Measurements from ENCODE around the gene ASXL1.

The ASXL1 gene

GRCh38 chr20:32451340-32451681 is 93.2 kb downstream of the ASXL1 start:
- ATAC-seq (replicated peaks; ENCODE audit: extremely low read depth, poor library complexity, severe bottlenecking) (no peak), DNase-seq (ENCODE audit: low spot score in 2 of 2) (no peak)
- Mint-ChIP-seq H3K36me3 (ENCODE audit: insufficient read depth) (peaks cover 34% of the 10 kb centered on the region), H3K4me3 (no peak overlapping the region), H3K4me1 (peaks cover 14% of the 10 kb centered on the region), H3K9me3 (no peaks in the 10 kb centered on the region), H3K27ac (ENCODE audit: low read depth) (peak overlapping the region; percentile 81), H3K27me3 (no peaks in the 10 kb centered on the region)

DNA sequence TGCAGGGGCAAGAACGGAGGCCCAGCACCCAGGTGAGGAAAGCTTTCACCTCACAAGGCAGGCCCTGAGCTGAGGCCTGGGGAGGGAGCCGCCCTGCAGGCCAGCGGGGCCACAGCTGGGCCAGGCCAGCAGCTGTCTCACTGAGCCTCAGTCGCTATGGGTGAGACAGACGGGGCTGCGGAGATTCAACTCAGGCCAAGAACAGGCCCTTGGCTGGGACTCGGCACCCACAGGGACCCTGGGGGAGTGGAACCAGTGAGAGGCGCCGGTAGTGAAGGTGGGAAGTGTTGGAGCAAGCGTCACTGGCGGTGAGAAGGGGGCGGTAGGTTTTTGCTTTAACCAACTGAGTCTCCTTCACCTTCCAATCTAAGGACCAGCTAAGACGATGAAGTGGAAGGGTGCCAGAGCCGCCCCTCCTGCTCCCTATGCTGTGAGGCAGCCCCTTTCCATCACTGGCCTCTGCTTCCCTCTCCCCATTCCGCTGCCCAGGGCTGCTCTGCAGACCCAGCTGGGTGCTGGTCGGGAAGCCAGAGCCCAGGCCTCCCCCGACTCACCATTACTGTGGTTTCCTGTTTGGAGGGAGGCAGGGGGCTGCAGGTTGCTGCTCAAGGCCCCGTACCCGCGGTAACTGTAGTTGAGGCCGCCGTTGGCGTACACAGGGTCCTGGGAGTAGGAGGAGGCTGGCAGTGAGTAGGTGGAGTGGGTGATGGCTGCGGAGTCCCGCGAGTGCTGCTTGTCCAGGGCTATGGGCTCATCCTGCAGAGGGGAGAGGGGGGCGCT is 93.7 kb downstream of the ASXL1 start:
- no peak for DNase-seq (ENCODE audit: low spot score in 2 of 2)
- Mint-ChIP-seq H3K27me3 (no peaks in the 10 kb centered on the region), H3K9me3 (no peaks in the 10 kb centered on the region), H3K4me3 (no peak overlapping the region), H3K4me1 (peaks cover 14% of the 10 kb centered on the region), H3K27ac (ENCODE audit: low read depth) (peak overlapping the region; percentile 81), H3K36me3 (ENCODE audit: insufficient read depth) (peaks cover 32% of the 10 kb centered on the region)
- no peak for ATAC-seq (replicated peaks; ENCODE audit: extremely low read depth, poor library complexity, severe bottlenecking)

- H3K36me3 Mint-ChIP-seq (ENCODE audit: insufficient read depth) = peaks cover 23% of the 10 kb centered on the region
- peak overlapping the region; percentile 81 for H3K27ac Mint-ChIP-seq (ENCODE audit: low read depth)
- no peak overlapping the region for H3K4me3 Mint-ChIP-seq
- no peaks in the 10 kb centered on the region for H3K9me3 Mint-ChIP-seq
- H3K27me3 Mint-ChIP-seq = no peaks in the 10 kb centered on the region
- peaks cover 15% of the 10 kb centered on the region for H3K4me1 Mint-ChIP-seq
- no peak for ATAC-seq (replicated peaks; ENCODE audit: extremely low read depth, poor library complexity, severe bottlenecking)
- DNase-seq (ENCODE audit: low spot score in 2 of 2) = no peak
Observed at GRCh38 chr20:32452776-32453466, 94.8 kb downstream of the ASXL1 start.

- peak overlapping the region; percentile 81 for H3K27ac Mint-ChIP-seq (ENCODE audit: low read depth)
- H3K4me3 Mint-ChIP-seq = no peak overlapping the region
- no peak for ATAC-seq (replicated peaks; ENCODE audit: extremely low read depth, poor library complexity, severe bottlenecking)
- no peak for DNase-seq (ENCODE audit: low spot score in 2 of 2)
- peaks cover 24% of the 10 kb centered on the region for H3K36me3 Mint-ChIP-seq (ENCODE audit: insufficient read depth)
- peaks cover 22% of the 10 kb centered on the region for H3K4me1 Mint-ChIP-seq
- H3K27me3 Mint-ChIP-seq = no peaks in the 10 kb centered on the region
- no peaks in the 10 kb centered on the region for H3K9me3 Mint-ChIP-seq
Observed at GRCh38 chr20:32453467-32454163, 95.5 kb downstream of the ASXL1 start.

GRCh38 chr20:32454164-32455145 is 96.3 kb downstream of the ASXL1 start:
- Mint-ChIP-seq H3K36me3 (ENCODE audit: insufficient read depth) (peaks cover 28% of the 10 kb centered on the region), H3K4me3 (no peak overlapping the region)

GRCh38 chr20:32455171-32455900 is 97.2 kb downstream of the ASXL1 start:
- peaks cover 25% of the 10 kb centered on the region for H3K36me3 Mint-ChIP-seq (ENCODE audit: insufficient read depth)
- no peak overlapping the region for H3K4me3 Mint-ChIP-seq
- peaks cover 16% of the 10 kb centered on the region for H3K4me1 Mint-ChIP-seq
- ATAC-seq (replicated peaks; ENCODE audit: extremely low read depth, poor library complexity, severe bottlenecking) (no peak), DNase-seq (ENCODE audit: low spot score in 2 of 2) (no peak)
- H3K27me3 Mint-ChIP-seq = no peaks in the 10 kb centered on the region
- no peaks in the 10 kb centered on the region for H3K9me3 Mint-ChIP-seq
- H3K27ac Mint-ChIP-seq (ENCODE audit: low read depth) = peak overlapping the region; percentile 35

More at GRCh38 chr20:32454164-32455145, 96.3 kb downstream of the ASXL1 start:
- H3K27ac Mint-ChIP-seq (ENCODE audit: low read depth) = peak overlapping the region; percentile 81
- H3K4me1 Mint-ChIP-seq = peaks cover 21% of the 10 kb centered on the region
- no peak for DNase-seq (ENCODE audit: low spot score in 2 of 2)
- H3K27me3 Mint-ChIP-seq = no peaks in the 10 kb centered on the region
- H3K9me3 Mint-ChIP-seq = no peaks in the 10 kb centered on the region
- no peak for ATAC-seq (replicated peaks; ENCODE audit: extremely low read depth, poor library complexity, severe bottlenecking)

GRCh38 chr20:32455901-32456701 is 98.0 kb downstream of the ASXL1 start:
- ATAC-seq (replicated peaks; ENCODE audit: extremely low read depth, poor library complexity, severe bottlenecking) (no peak), DNase-seq (ENCODE audit: low spot score in 2 of 2) (no peak)
- peaks cover 16% of the 10 kb centered on the region for H3K4me1 Mint-ChIP-seq
- H3K27ac Mint-ChIP-seq (ENCODE audit: low read depth) = peak overlapping the region; percentile 35
- H3K4me3 Mint-ChIP-seq = no peak overlapping the region
- H3K27me3 Mint-ChIP-seq = no peaks in the 10 kb centered on the region
- no peaks in the 10 kb centered on the region for H3K9me3 Mint-ChIP-seq
- peaks cover 22% of the 10 kb centered on the region for H3K36me3 Mint-ChIP-seq (ENCODE audit: insufficient read depth)

DNA sequence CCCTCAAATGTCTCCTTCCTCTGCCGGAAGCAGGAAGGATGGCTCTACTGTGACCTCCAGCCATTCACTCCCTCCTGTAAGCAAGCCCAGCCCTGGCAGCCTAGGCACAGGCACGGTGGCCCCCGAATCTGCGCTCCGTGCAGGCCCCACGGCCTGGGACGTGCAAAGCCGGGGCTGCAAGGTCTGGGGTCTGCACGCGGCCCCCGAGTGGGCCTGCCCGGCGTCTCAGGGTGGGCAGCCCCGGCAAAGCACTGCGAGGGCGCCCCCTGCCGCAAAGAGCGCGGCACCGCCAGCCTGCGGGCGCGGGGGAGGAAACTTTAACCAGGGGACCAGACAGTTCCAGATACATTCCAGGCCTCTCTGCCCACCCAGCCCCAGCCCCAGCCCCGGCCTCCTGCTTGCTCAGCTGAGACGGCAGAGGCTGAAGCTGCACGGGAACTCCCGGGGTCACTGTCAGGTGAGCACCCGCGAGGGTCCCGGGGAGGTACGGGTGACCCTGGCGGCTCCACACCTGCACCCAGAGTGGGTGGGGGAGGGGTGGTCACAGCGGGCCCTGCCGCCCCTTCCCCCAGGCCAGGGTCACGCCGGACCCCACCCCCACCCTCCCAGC is 98.8 kb downstream of the ASXL1 start:
- H3K36me3 Mint-ChIP-seq (ENCODE audit: insufficient read depth) = peaks cover 22% of the 10 kb centered on the region

DNA sequence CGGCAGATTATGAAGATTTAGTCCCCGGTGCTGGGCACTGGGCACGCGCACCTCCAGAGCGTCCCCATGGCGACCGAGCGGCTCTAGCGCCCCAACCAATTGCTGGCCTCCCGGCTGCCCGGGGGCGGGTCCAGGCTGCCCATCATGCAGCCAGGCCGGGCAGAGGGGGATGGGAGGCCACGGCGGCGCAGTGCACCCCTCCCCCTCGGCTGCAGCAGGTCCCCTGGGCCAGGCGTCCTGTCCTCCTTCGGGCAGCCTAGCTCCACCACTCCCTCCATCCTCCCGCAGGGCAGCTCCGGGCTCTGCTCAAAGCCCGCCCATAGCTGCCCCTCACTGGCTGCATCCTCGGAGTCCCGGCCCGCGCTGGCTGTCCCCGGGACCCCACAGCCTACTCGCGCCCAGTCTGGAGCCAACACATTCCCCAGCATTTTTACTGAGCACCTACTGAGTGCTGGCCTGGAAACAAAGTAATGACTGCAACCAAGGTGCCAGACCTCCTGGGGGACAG is 99.4 kb downstream of the ASXL1 start:
- Mint-ChIP-seq H3K4me1 (peaks cover 15% of the 10 kb centered on the region), H3K27me3 (no peaks in the 10 kb centered on the region), H3K36me3 (ENCODE audit: insufficient read depth) (peaks cover 26% of the 10 kb centered on the region), H3K4me3 (no peak overlapping the region), H3K27ac (ENCODE audit: low read depth) (peak overlapping the region; percentile 82), H3K9me3 (no peaks in the 10 kb centered on the region)
- ATAC-seq (replicated peaks; ENCODE audit: extremely low read depth, poor library complexity, severe bottlenecking) (no peak), DNase-seq (ENCODE audit: low spot score in 2 of 2) (no peak)

More for the DNA sequence above, 98.8 kb downstream of the ASXL1 start:
- H3K4me3 Mint-ChIP-seq = no peak overlapping the region
- H3K27me3 Mint-ChIP-seq = no peaks in the 10 kb centered on the region
- ATAC-seq (replicated peaks; ENCODE audit: extremely low read depth, poor library complexity, severe bottlenecking) (no peak), DNase-seq (ENCODE audit: low spot score in 2 of 2) (no peak)
- H3K9me3 Mint-ChIP-seq = no peaks in the 10 kb centered on the region
- H3K27ac Mint-ChIP-seq (ENCODE audit: low read depth) = no peak overlapping the region
- peaks cover 16% of the 10 kb centered on the region for H3K4me1 Mint-ChIP-seq

GRCh38 chr20:32458061-32458836 is 100.1 kb downstream of the ASXL1 start:
- Mint-ChIP-seq H3K27ac (ENCODE audit: low read depth) (peak overlapping the region; percentile 82), H3K27me3 (no peaks in the 10 kb centered on the region), H3K4me3 (no peak overlapping the region), H3K36me3 (ENCODE audit: insufficient read depth) (peaks cover 23% of the 10 kb centered on the region), H3K9me3 (no peaks in the 10 kb centered on the region), H3K4me1 (peaks cover 10% of the 10 kb centered on the region)
- DNase-seq (ENCODE audit: low spot score in 2 of 2) (no peak), ATAC-seq (replicated peaks; ENCODE audit: extremely low read depth, poor library complexity, severe bottlenecking) (no peak)

Data from central memory CD8-positive, alpha-beta T cell (primary cell).